Measurements from ENCODE around the gene TBC1D20.

Gene TBC1D20

GRCh38 chr20:440148-440547, 22.2 kb downstream of the TBC1D20 start:
- in situ Hi-C loops (cut with MboI; ENCODE audit: low sequenced_read_pairs), result no loop called here

- in situ Hi-C loops (cut with MboI; ENCODE audit: low sequenced_read_pairs), result no loop called here
Observed at GRCh38 chr20:438571-439469, 23.5 kb downstream of the TBC1D20 start.

DNA sequence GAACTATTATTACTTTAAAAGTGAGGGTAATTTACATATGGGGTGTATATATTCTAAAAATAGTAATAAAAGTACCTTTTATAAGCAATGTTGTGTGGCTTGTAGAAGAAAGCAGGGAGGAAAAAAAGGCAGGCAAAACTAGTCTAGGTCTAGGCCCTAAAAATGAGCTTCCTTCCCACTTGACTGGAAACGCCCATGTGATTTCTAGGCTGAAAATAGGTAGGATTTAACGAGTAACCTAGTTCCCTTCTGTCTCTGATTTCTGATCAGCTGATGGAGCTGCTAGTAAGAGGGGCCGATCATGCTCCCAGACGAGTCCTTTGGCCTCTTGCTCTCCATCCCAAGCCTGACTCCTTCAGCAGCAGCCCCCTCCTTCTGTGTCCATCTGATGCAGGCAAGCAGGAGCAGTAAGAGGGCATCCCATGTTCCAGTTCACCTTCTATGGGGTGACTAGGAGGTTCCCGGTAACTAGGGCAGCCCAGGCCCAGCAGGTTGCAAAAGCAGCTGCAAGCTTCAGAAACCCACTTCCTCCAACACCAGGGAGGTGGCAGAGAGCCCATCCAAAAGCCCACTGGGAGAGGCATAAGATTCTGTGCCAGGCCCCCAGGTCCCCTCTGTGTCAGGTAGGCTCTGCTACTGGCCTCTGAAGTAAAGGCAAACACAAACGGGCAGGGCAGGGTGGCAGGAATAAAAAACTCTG, 24.4 kb downstream of the TBC1D20 start:
- in situ Hi-C loops (cut with MboI; ENCODE audit: low sequenced_read_pairs), result no loop called here

- in situ Hi-C loops (cut with MboI; ENCODE audit: low sequenced_read_pairs), result no loop called here
Observed at GRCh38 chr20:436476-436875, 25.9 kb downstream of the TBC1D20 start.

- in situ Hi-C loops (cut with MboI; ENCODE audit: low sequenced_read_pairs), result no loop called here
Observed at GRCh38 chr20:435558-435957, 26.8 kb downstream of the TBC1D20 start.

- in situ Hi-C loops (cut with MboI; ENCODE audit: low sequenced_read_pairs), result no loop called here
Observed at GRCh38 chr20:434661-435419, 27.5 kb downstream of the TBC1D20 start.

DNA sequence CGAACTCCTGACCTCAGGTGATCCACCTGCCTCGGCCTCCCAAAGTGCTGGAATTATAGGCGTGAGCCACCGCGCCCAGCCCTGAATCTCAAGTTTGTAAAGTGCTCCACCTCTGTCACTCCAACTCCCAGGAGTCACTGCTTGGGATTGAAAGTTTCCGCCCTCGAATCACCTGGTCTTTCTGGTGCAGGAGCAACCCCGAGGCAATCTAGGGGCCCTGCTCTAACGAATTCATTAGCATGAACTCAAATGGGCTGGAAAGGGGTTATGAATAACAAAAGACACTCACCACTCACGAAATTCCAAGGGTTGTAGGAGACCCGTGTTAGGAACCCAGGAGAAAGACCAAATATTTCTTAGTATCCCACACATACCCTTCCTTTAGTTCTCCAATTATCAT, 28.1 kb downstream of the TBC1D20 start:
- in situ Hi-C loops (cut with MboI; ENCODE audit: low sequenced_read_pairs), result no loop called here

DNA sequence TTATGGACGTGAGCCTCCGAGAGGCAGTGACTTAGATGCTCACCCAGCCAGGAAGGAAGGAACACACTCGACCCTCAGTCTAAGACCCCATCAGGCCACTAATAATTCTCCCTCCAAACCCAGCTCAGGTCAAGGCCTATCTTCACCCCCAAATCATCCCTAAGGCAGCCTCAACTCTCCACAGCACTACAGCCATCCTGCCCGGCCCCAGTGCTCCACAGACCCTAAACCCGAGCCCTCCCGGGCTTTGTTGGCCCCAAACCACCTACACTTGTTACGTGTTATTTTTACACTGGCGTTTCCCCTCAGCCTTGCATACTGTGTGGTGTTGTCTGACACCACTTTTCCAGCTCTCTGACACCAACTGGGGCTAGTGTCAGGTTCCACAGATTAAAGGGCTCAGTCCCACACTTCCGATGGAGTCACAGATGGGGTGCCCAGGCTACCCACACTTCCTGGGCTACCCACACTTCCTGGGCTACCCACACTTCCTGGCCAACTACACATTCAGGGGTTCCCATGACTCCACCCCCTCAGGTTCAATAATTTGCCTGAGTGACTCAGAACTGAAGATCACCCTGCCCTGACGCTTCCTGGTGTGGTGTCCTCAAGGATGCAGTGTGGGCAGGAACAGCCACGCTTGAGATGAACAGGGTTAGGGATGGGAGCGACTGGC, 28.9 kb downstream of the TBC1D20 start:
- in situ Hi-C loops (cut with MboI; ENCODE audit: low sequenced_read_pairs), result no loop called here

DNA sequence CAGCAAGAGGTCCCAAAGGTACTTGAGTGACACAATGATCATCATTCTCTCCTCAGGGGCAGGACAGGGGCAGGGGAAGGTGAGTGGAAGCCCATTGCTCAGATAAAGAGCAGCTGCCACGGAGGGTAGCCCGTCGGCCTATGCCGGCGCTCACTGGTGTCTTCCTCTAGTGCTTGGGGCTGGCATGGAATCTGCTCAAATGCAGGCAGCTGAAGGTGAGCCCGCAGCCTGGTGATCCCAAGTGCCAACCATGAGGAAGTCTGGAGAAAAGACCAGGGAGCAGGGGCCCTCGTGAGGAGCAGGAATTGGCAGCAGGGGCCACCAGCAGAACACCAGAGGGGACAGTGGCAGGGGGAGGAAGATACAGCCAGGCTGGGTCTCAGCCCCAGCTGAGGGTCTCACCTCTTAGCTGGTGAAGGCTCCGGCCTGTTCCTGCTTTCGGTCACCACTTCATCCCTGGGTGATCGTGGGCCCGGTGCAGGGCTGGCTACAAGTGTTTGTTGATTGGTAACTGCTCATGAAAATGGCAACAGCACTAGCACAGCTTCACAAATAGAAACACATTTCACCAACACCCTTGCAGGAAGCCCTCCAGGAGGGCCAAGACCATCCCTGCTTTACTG, 29.5 kb downstream of the TBC1D20 start:
- in situ Hi-C loops (cut with MboI; ENCODE audit: low sequenced_read_pairs), result no loop called here

DNA sequence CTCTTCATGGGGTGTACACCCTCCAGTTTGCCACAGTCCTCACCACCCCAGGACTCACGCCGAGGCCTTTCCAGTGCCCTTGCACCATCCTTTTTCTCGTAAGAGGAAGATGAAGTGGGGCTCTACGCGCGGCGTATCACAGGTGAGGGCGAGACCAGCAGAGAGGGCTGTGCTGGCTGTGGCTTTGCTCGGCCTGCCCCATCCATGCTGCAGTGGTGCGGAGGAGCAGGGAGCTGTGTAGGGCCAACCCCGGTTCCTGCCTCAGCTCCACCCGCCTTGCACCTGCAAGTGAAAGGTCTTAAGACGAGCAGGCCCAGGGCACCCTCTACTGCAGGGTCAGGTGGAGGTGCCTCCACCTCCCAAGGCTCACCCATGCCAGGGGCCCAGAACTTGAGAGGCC, 30.1 kb downstream of the TBC1D20 start:
- in situ Hi-C loops (cut with MboI; ENCODE audit: low sequenced_read_pairs), result no loop called here

DNA sequence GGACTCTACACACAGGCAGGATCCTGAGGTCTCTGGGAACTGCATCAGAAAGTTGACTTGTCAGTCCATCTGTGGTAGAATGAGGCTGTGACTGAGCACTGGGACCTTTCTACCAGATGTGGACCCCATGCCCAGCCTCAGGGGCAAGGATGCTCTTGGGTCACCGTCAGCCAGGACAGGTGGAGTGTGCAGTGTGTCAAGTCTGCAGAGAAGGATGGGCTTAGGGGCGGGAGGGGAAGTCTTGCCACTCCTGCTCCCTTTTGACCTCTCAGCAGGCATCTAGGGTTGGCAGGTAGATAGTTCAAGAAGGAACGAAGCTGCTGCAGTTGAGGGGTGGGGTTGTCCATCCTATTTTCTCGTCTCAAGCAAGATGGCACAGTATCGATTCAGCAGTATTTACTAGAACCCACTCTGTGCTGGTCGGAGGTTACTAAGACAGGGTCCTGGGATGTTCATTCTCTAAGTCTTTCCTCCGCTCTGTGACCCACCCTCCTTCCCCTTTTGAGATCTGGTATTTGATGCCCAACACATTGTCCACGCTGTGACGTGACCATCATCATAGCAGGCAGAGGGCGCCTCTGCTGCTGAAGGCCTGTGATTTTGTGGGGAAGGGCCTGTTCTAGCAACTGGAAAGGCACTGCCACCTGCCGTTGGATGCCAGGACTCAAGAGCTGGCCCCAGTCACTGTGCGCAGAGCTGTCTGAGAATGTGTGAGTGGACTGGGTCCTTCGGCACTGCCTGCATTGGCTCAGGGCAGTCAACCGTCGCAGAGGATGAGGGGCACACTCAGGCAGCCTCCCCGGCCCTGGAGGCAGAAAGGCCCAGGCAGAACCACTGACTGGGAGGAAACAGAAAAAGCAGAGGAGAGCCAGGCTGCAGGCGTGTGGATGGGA, 31.1 kb downstream of the TBC1D20 start:
- in situ Hi-C loops (cut with MboI; ENCODE audit: low sequenced_read_pairs), result no loop called here

- in situ Hi-C loops (cut with MboI; ENCODE audit: low sequenced_read_pairs), result no loop called here
Observed at GRCh38 chr20:430091-430999, 32.0 kb downstream of the TBC1D20 start.

GRCh38 chr20:428658-429200, 33.6 kb downstream of the TBC1D20 start:
- in situ Hi-C loops (cut with MboI; ENCODE audit: low sequenced_read_pairs), result no loop called here

DNA sequence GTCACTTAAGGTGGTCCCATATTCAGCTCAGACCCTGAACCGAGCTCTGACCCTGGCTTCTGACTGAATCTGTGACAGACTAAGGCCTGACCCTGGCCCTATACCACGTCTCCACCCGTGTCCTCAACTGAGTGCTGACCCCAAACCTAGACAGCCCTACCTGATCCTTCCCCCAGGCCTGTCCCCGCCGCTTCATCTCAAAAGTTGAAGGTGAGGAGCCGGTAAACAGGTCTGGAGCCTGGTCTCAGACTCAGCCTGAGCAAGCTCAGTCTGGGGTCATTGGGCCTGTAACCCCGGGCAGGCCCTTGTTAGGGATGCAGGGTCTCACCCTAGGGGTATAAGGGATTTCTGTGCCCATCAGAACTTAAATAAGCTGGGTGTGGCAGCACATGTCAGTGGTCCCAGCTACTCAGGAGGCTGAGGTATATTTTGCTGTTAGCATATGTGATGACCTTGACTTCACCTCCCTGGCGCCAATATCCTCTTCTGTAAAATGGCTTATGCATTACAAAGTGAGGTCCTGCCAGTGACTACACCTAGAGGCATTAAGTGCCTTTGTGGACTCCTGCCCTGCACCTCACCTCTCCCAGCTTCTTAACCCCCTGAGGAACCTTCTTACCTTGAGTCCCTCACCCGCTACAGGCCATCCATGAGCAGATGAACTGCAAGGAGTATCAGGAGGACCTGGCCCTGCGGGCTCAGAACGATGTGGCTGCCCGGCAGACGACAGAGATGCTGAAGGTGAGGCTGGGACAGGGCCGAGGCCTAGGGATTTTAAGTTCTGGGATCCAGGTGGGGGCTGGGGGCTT, 34.3 kb downstream of the TBC1D20 start:
- in situ Hi-C loops (cut with MboI; ENCODE audit: low sequenced_read_pairs), result no loop called here

DNA sequence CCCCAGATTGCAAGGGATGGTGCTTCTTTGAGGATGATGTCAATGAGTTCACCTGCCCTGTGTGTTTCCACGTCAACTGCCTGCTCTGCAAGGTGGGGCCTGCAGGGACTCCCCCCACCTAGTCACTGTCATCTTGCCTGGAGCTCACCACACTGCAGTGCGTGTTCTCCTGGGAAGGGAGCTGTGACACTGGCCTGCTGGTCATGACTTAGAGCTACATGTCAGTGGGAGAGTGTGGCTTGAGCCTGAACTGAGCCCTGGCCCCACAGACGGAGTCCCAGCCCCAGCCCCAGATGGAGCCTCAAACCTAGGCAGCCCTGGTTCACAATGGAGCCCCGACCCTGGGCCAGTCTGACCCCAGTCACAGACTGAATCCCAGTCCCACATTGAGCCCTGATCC, 34.9 kb downstream of the TBC1D20 start:
- in situ Hi-C loops (cut with MboI; ENCODE audit: low sequenced_read_pairs), result no loop called here

GRCh38 chr20:426566-426965, 35.8 kb downstream of the TBC1D20 start:
- in situ Hi-C loops (cut with MboI; ENCODE audit: low sequenced_read_pairs), result no loop called here

DNA sequence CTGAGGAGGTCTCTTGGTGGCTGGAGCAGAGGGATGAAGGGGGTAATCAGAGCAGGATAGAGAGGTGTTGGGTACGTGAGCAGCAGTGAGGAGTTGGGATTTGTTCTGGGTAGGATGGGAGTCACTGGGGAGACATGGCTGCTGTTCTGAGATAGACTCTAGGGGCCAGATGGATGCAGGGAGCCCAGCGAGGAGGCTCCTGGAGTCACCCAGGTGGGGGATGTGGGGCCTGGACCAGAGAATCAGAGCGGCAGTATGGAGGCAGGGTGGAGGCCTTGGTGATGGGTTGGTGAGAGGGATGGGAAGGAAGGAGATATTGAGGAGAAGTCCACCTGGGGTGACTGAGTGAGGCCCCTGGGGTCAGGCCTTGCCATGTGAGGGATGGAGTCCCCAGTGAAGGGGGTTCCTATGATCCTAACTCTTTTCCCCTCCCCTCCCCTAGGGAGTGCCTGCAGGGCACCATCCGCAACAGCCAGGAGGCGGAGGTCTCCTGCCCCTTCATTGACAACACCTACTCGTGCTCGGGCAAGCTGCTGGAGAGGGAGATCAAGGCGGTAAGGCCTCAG, 40.6 kb downstream of the TBC1D20 start:
- in situ Hi-C loops (cut with MboI; ENCODE audit: low sequenced_read_pairs), result no loop called here

Measured in HL-60/S4 treated with phorbol 12-myristate 13-acetate at 8.2 ng/mL for 4 days and 3 days (cell line).